Keratinocyte (primary cell): ENCODE data around the gene CPED1. TPM values are rescaled to one million over a fixed set of nuclear protein-coding genes. Genes with fewer than 3 reads are reported as not detected.

Experiments used
- DNase-seq: peaks from one replicate; pipeline ENCODE4 v3.0.0-alpha.2; 2011; ENCODE audit warnings: low read depth, missing footprints, low spot score
- FAIRE-seq: peaks from 2 replicates; lab custom pipeline; 2011; peaks lifted over from hg19 to GRCh38; lab: Jason Lieb, UNC
- H2AFZ ChIP-seq: 2 replicates; pipeline ENCODE4 v1.6.0; 2012; ENCODE audit warnings: low read length, control low read depth, inconsistent platforms; ENCODE audit not compliant: control insufficient read depth
- H3K27ac ChIP-seq: 2 replicates; pipeline ENCODE4 v1.5.1; 2011; ENCODE audit warnings: low read length; ENCODE audit not compliant: control insufficient read depth, insufficient read depth
- H3K27me3 ChIP-seq: 3 replicates; pipeline ENCODE4 v1.6.0; 2011; ENCODE audit warnings: low read length; ENCODE audit not compliant: control insufficient read depth, insufficient read depth; ENCODE audit errors: extremely low read depth
- H3K36me3 ChIP-seq, 2 experiments: 2 replicates in 1 of 2; 3 replicates in 1 of 2; pipeline ENCODE4 v1.5.1; 2011; ENCODE audit warnings: low read length in 2 of 2, mild to moderate bottlenecking in 1 of 2; ENCODE audit not compliant: control insufficient read depth in 2 of 2, insufficient read depth in 2 of 2; ENCODE audit errors: extremely low read depth in 1 of 2
- H3K4me1 ChIP-seq: 3 replicates; pipeline ENCODE4 v1.5.1; 2011; ENCODE audit warnings: low read length; ENCODE audit not compliant: control insufficient read depth, insufficient read depth; ENCODE audit errors: extremely low read depth
- H3K4me2 ChIP-seq: 3 replicates; pipeline ENCODE4 v1.6.0; 2011; ENCODE audit warnings: low read depth, low read length; ENCODE audit not compliant: control insufficient read depth, insufficient read depth; ENCODE audit errors: extremely low read depth
- H3K4me3 ChIP-seq, 3 experiments: fragments of 200-600 bp in 1 of 3; sonication (generic) in 1 of 3; 2 replicates in 2 of 3; 3 replicates in 1 of 3; pipeline ENCODE4 v1.5.1; 2011 to 2016; ENCODE audit warnings: low read length in 3 of 3, mild to moderate bottlenecking in 3 of 3, control low read depth in 2 of 3, inconsistent platforms in 1 of 3, low read depth in 1 of 3, mixed read lengths in 1 of 3, mixed run types in 1 of 3, moderate library complexity in 1 of 3; ENCODE audit not compliant: control insufficient read depth in 2 of 3, insufficient read depth in 2 of 3; ENCODE audit errors: extremely low read depth in 1 of 3
- H3K79me2 ChIP-seq: 2 replicates; pipeline ENCODE4 v1.6.0; 2012; ENCODE audit warnings: low read length; ENCODE audit not compliant: control insufficient read depth, insufficient read depth
- H3K9ac ChIP-seq: 3 replicates; pipeline ENCODE4 v1.6.0; 2011; ENCODE audit warnings: low read length; ENCODE audit not compliant: control insufficient read depth, insufficient read depth; ENCODE audit errors: extremely low read depth
- H3K9me1 ChIP-seq: 3 replicates; pipeline ENCODE4 v1.6.0; 2011; ENCODE audit warnings: low read length; ENCODE audit not compliant: control insufficient read depth, insufficient read depth; ENCODE audit errors: extremely low read depth
- H3K9me3 ChIP-seq: 2 replicates; pipeline ENCODE4 v1.5.1; 2012; ENCODE audit warnings: low read depth, low read length; ENCODE audit not compliant: control insufficient read depth
- H4K20me1 ChIP-seq: 3 replicates; pipeline ENCODE4 v1.6.0; 2011; ENCODE audit warnings: low read length; ENCODE audit not compliant: control insufficient read depth, insufficient read depth; ENCODE audit errors: extremely low read depth
- CTCF ChIP-seq, 3 experiments: IDR thresholded peaks in 1 of 3; conservative IDR thresholded peaks in 1 of 3; optimal IDR thresholded peaks in 1 of 3; 2 replicates in 2 of 3; 3 replicates in 1 of 3; pipeline versions ENCODE3 to v1.5.1; 2011; ENCODE audit warnings: low read length in 3 of 3, mild to moderate bottlenecking in 3 of 3, moderate library complexity in 2 of 3, control low read depth in 1 of 3, inconsistent platforms in 1 of 3; ENCODE audit not compliant: insufficient read depth in 2 of 3; ENCODE audit errors: extremely low read depth in 1 of 3
- EZH2 ChIP-seq: IDR thresholded peaks from one replicate; pipeline ENCODE4 v1.6.1; 2012; ENCODE audit warnings: inconsistent platforms, mild to moderate bottlenecking, low read length, moderate library complexity
- dilution Hi-C: fragments of 300-500 bp; cut with MboI; formaldehyde crosslinking; loops from one replicate; pipeline ENCODE4 v1.7.0; 2020; ENCODE audit warnings: low sequenced_read_pairs; ENCODE audit not compliant: extremely low pct_ligation_motif_present
- polyA plus RNA-seq, 5 experiments: library from polyadenylated mRNA; depleted of rRNA in 3 of 5; stranded (reverse) in 3 of 5; stranded (forward) in 1 of 5; unstranded in 1 of 5; fragments of >200 nt; gene quantifications; 1 replicate in 1 of 5; 2 replicates in 3 of 5; 3 replicates in 1 of 5; pipeline versions ENCODE4 v1.2.1 to v1.2.3, GENCODE V29; 2011 to 2012; ENCODE audit warnings: missing spikeins in 2 of 5, low read depth in 1 of 5, low replicate concordance in 1 of 5

The CPED1 gene
- polyA plus RNA-seq, 1 donor (not counting 4 experiments of a cell fraction or from before 2014, with no cell fraction given): 0.62 TPM

GRCh38 chr7:121083790-121084251 is 95.3 kb downstream of the CPED1 start:
- H4K20me1 ChIP-seq: no peaks in the 10 kb centered on the region
- H3K4me1 ChIP-seq: peaks cover 44% of the 10 kb centered on the region
- peak overlapping the region; percentile 27 for H2AFZ ChIP-seq
- DNase-seq: no peak
- dilution Hi-C loops: no loop called here
- TF ChIP-seq CTCF (optimal IDR thresholded peaks at IDR 0.05 in 1 of 3, IDR thresholded peaks at IDR 0.05 in 1 of 3, conservative IDR thresholded peaks at IDR 0.05 in 1 of 3; ENCODE audit: extremely low read depth in 1 of 3, insufficient read depth in 2 of 3, low read length in 3 of 3) (no peak), EZH2 (no peak)
- no peaks in the 10 kb centered on the region for H3K27me3 ChIP-seq
- no peaks in the 10 kb centered on the region for H3K9me1 ChIP-seq
- peaks cover 1% of the 10 kb centered on the region for H3K79me2 ChIP-seq
- H3K4me2 ChIP-seq: peak overlapping the region; percentile 68
- no peak overlapping the region for H3K9ac ChIP-seq
- H3K36me3 ChIP-seq: no peaks in the 10 kb centered on the region
- no peaks in the 10 kb centered on the region for H3K9me3 ChIP-seq
- peak overlapping the region in 1 of 3 experiments; percentile 18 for H3K4me3 ChIP-seq
- peak overlapping the region; percentile 73 for H3K27ac ChIP-seq
- no peak for FAIRE-seq

GRCh38 chr7:121084256-121084655 is 95.7 kb downstream of the CPED1 start:
- H3K27ac ChIP-seq: peak overlapping the region; percentile 44
- TF ChIP-seq CTCF (optimal IDR thresholded peaks at IDR 0.05 in 1 of 3, IDR thresholded peaks at IDR 0.05 in 1 of 3, conservative IDR thresholded peaks at IDR 0.05 in 1 of 3; ENCODE audit: extremely low read depth in 1 of 3, insufficient read depth in 2 of 3, low read length in 3 of 3) (no peak), EZH2 (no peak)
- peak overlapping the region; percentile 68 for H3K4me2 ChIP-seq
- H3K4me3 ChIP-seq: peak overlapping the region in 1 of 3 experiments; percentile 18
- H3K9me3 ChIP-seq: no peaks in the 10 kb centered on the region
- no peaks in the 10 kb centered on the region for H3K27me3 ChIP-seq
- no peak overlapping the region for H3K9ac ChIP-seq
- dilution Hi-C loops: no loop called here
- DNase-seq (no peak), FAIRE-seq (peak; percentile 5)
- H3K36me3 ChIP-seq: no peaks in the 10 kb centered on the region
- H2AFZ ChIP-seq: no peak overlapping the region
- H3K4me1 ChIP-seq: peaks cover 44% of the 10 kb centered on the region
- no peaks in the 10 kb centered on the region for H3K9me1 ChIP-seq
- H4K20me1 ChIP-seq: no peaks in the 10 kb centered on the region
- no peaks in the 10 kb centered on the region for H3K79me2 ChIP-seq
